Lower leg skin (tissue), 3 donors: ENCODE results near the gene IL1A.

Experiments used
- POLR2A ChIP-seq, 2 donors: fragments of 450-650 bp; IDR thresholded peaks; one replicate each; pipeline ENCODE4 v1.6.1; 2016 to 2017; ENCODE audit warnings: antibody characterized with exemption in 2 of 2, mild to moderate bottlenecking in 1 of 2, moderate library complexity in 1 of 2
- TF ChIP-seq, protein P1 (sequence below), 3 donors: fragments of 450-650 bp; IDR thresholded peaks; one replicate each; pipeline ENCODE4 v1.5.1; 2016; ENCODE audit warnings: antibody characterized with exemption in 3 of 3, mild to moderate bottlenecking in 3 of 3, moderate library complexity in 2 of 3

- TF ChIP-seq, protein P1, sequence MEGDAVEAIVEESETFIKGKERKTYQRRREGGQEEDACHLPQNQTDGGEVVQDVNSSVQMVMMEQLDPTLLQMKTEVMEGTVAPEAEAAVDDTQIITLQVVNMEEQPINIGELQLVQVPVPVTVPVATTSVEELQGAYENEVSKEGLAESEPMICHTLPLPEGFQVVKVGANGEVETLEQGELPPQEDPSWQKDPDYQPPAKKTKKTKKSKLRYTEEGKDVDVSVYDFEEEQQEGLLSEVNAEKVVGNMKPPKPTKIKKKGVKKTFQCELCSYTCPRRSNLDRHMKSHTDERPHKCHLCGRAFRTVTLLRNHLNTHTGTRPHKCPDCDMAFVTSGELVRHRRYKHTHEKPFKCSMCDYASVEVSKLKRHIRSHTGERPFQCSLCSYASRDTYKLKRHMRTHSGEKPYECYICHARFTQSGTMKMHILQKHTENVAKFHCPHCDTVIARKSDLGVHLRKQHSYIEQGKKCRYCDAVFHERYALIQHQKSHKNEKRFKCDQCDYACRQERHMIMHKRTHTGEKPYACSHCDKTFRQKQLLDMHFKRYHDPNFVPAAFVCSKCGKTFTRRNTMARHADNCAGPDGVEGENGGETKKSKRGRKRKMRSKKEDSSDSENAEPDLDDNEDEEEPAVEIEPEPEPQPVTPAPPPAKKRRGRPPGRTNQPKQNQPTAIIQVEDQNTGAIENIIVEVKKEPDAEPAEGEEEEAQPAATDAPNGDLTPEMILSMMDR (IDR thresholded peaks at IDR 0.05), result no peak
- TF ChIP-seq POLR2A (IDR thresholded peaks at IDR 0.05), result no peak
Measured at GRCh38 chr2:112809112-112809511, 24.8 kb upstream of the IL1A start.
